ENCODE measurements around the gene OR10G7.

- TF ChIP-seq POLR2AphosphoS5 (IDR thresholded peaks at IDR 0.05; ENCODE audit: low read depth, low read length) (no peak), REST (IDR thresholded peaks at IDR 0.05; ENCODE audit: insufficient read depth in 1 of 2, low read depth in 2 of 2, low read length in 2 of 2) (no peak), TAF1 (IDR thresholded peaks at IDR 0.05; ENCODE audit: borderline replicate concordance, insufficient read depth, low read length) (no peak), SIN3A (IDR thresholded peaks at IDR 0.05; ENCODE audit: borderline replicate concordance, insufficient read depth, low read length) (no peak)
These were observed 44.5 kb upstream of the OR10G7 start for GRCh38 chr11:124085583-124085982.
